PC-3 (cell line): Measurements from ENCODE around the gene HIBCH.

Source experiments
- EZH2 ChIP-seq: fragments of 300-600 bp; sonication (generic); IDR thresholded peaks from one replicate; pipeline ENCODE4 v1.6.1; 2017; ENCODE audit warnings: antibody characterized with exemption, mild to moderate bottlenecking, low read length; ENCODE audit not compliant: unreplicated experiment
- TF ChIP-seq, protein P1 (sequence below): fragments of 300-600 bp; sonication (generic); conservative IDR thresholded peaks from 2 replicates; pipeline ENCODE4 v1.5.1; 2017; ENCODE audit warnings: antibody characterized with exemption, low read depth, mild to moderate bottlenecking, low read length

DNA sequence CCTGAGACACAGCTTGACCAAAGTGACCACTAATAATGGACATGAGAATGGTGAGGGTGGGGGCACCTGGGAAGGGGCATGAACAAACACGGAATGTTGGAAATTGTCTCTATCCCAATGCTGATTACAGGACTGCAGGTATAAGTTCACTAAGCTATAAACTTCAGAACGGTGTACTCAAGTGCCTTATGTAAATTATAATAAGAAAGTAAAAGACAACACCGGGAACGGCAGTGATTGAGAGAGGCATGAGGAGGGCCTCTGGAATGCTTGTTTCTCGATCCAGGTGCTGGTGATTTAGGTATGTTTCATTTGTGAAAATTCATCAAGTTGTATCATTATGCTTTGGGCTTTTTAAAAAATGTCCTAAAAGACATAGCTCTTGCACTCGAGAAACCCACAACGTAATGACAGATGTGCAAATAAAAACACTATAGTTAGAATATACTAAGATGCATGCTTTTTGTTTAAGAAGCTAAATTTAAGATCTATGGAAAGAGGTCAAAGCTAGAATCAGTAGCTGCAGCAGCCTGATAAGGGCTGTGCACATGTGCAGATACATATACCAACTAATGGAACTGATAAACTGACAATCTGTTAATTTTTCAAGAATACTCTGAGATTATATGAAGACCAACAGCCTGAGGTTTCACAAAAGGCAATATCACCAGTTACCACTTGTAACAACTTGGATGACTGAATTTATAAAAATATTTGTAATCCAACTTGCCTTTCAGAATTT, 7.6 kb downstream of the HIBCH start:
- TF ChIP-seq, protein P1, sequence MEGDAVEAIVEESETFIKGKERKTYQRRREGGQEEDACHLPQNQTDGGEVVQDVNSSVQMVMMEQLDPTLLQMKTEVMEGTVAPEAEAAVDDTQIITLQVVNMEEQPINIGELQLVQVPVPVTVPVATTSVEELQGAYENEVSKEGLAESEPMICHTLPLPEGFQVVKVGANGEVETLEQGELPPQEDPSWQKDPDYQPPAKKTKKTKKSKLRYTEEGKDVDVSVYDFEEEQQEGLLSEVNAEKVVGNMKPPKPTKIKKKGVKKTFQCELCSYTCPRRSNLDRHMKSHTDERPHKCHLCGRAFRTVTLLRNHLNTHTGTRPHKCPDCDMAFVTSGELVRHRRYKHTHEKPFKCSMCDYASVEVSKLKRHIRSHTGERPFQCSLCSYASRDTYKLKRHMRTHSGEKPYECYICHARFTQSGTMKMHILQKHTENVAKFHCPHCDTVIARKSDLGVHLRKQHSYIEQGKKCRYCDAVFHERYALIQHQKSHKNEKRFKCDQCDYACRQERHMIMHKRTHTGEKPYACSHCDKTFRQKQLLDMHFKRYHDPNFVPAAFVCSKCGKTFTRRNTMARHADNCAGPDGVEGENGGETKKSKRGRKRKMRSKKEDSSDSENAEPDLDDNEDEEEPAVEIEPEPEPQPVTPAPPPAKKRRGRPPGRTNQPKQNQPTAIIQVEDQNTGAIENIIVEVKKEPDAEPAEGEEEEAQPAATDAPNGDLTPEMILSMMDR = no peak
- no peak for TF ChIP-seq EZH2
